Gastroesophageal sphincter (tissue), 4 donors: ENCODE measurements around the gene ERI2. TPM values are rescaled to one million over a fixed set of nuclear protein-coding genes. Genes with fewer than 3 reads are reported as not detected.

ENCODE experiments used
- ATAC-seq: fragments of 150-250 bp; one replicate; pipeline ENCODE4 v1.9.1; 2016; ENCODE audit warnings: mild to moderate bottlenecking, moderate library complexity
- H3K27ac ChIP-seq, 4 donors: fragments of 200-600 bp; sonication (generic) in 3 of 4; 1 replicate in 3 of 4; 2 replicates in 1 of 4; pipeline ENCODE4 v1.5.1; 2016 to 2019
- H3K27me3 ChIP-seq: fragments of 200-600 bp; sonication (generic); one replicate; pipeline ENCODE4 v1.5.1; 2019
- H3K36me3 ChIP-seq, 2 donors: fragments of 200-600 bp; sonication (generic); one replicate each; pipeline ENCODE4 v1.5.1; 2019; ENCODE audit warnings: control low read depth in 1 of 2
- H3K4me1 ChIP-seq, 3 donors: fragments of 200-600 bp; sonication (generic); 1 replicate in 2 of 3; 2 replicates in 1 of 3; pipeline ENCODE4 v1.5.1; 2016 to 2019; ENCODE audit warnings: control low read depth in 2 of 3
- H3K4me3 ChIP-seq, 2 donors: fragments of 200-600 bp; sonication (generic); one replicate each; pipeline ENCODE4 v1.5.1; 2019; ENCODE audit warnings: mild to moderate bottlenecking in 1 of 2, moderate library complexity in 1 of 2
- H3K9me3 ChIP-seq, 3 donors: fragments of 200-600 bp; sonication (generic); one replicate each; pipeline ENCODE4 v1.5.1; 2017 to 2019; ENCODE audit warnings: control low read depth in 2 of 3
- CTCF ChIP-seq, 4 experiments: fragments of 200-600 bp in 2 of 4; fragments of 450-650 bp in 2 of 4; sonication (generic) in 1 of 4; IDR thresholded peaks; one replicate each; pipeline ENCODE4 v1.5.1; 2017 to 2019; ENCODE audit warnings: antibody characterized with exemption in 4 of 4, mild to moderate bottlenecking in 2 of 4, moderate library complexity in 2 of 4
- EP300 ChIP-seq: sonication (generic); formaldehyde crosslinking; IDR thresholded peaks from one replicate; pipeline ENCODE4 v1.6.1; 2017; ENCODE audit warnings: antibody characterized with exemption, mild to moderate bottlenecking
- POLR2A ChIP-seq, 2 donors: fragments of 450-650 bp; IDR thresholded peaks; one replicate each; pipeline ENCODE4 v1.6.1; 2017; ENCODE audit warnings: antibody characterized with exemption in 2 of 2, mild to moderate bottlenecking in 2 of 2, moderate library complexity in 1 of 2
- POLR2AphosphoS5 ChIP-seq: sonication (generic); formaldehyde crosslinking; IDR thresholded peaks from one replicate; pipeline ENCODE4 v1.6.1; 2017; ENCODE audit warnings: antibody characterized with exemption
- WGBS, 2 donors: methylation state at CpG; one replicate each; pipeline ENCODE4 v1.1.5; 2018; ENCODE audit warnings: low coverage in 1 of 2; 5-methylcytosine and 5-hydroxymethylcytosine counted together
- small RNA-seq, 4 donors: library from RNA; depleted of rRNA; stranded (forward); fragments of <200 nt; gene quantifications; one replicate each; pipeline ENCODE3, GENCODE V24; 2016
- total RNA-seq, 4 donors: library from RNA; depleted of rRNA; stranded (reverse); fragments of >200 nt; gene quantifications; one replicate each; pipeline ENCODE4 v1.1.0, GENCODE V29; 2016

ERI2 gene
- total RNA-seq, 4 donors from 2014 or later, result 7.7 to 21.8 (median 12.2) TPM

DNA sequence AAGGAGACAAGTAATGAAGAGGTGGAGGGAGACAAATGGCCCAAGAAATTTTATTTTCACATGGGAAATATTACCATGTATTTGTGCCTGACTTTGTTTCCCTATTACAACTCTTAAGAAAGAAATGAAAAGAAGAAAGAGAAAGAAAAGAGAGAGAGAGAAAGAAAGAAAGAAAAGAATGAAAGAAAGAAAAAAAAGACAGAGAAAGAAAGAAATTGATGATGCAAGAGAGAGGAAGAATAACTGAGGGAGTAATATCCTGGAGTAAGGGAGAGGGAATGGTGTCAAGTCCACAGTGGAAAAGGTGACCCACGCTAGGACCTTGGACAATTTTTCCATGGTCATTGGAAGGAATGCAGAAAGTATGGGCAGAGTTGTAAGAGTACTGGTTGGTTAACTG, 52.5 kb downstream of the ERI2 start:
- H3K36me3 ChIP-seq, result no peaks in the 10 kb centered on the region
- H3K4me3 ChIP-seq, result no peak overlapping the region
- 45% methylated on average over 1 of the region's 1 CpG; no CpG with 5 or more reads in 1 of the 2 donors for WGBS, 2 donors
- no peaks in the 10 kb centered on the region for H3K27me3 ChIP-seq
- H3K9me3 ChIP-seq, result no peaks in the 10 kb centered on the region
- no peaks in the 10 kb centered on the region for H3K4me1 ChIP-seq
- no peak for TF ChIP-seq POLR2AphosphoS5
- TF ChIP-seq EP300, result no peak
- TF ChIP-seq POLR2A (IDR thresholded peaks at IDR 0.05), result no peak
- no peak for TF ChIP-seq CTCF (IDR thresholded peaks at IDR 0.05)
- no peak for ATAC-seq
- no peak overlapping the region for H3K27ac ChIP-seq

DNA sequence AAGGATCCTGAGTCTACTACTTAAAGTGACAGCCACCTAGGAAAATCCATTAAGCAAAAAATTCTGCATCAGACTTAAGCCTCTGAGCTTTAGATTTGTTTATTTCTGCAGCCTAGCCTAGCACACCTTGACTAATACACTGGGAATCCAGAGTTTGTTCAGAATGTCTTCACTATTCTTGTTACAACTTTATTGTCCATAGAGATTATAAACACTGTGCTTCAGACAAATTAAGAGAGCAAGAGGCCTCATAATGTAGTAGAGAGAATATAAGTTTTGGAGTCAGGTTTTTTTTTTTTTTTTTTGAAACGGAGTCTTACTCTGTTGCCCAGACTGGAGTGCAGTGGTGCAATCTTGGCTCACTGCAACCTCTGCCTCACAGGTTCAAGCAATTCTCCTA, 55.7 kb downstream of the ERI2 start:
- Histone ChIP-seq H3K27ac (no peak overlapping the region), H3K4me1 (no peaks in the 10 kb centered on the region), H3K36me3 (no peaks in the 10 kb centered on the region), H3K27me3 (no peaks in the 10 kb centered on the region), H3K4me3 (no peak overlapping the region), H3K9me3 (peaks cover 0 to 10% (median 0%) of the 10 kb centered on the region in 3 donors)
- ATAC-seq, result no peak
- TF ChIP-seq POLR2AphosphoS5, result no peak
- TF ChIP-seq CTCF (IDR thresholded peaks at IDR 0.05), result no peak
- TF ChIP-seq POLR2A (IDR thresholded peaks at IDR 0.05), result no peak
- TF ChIP-seq EP300, result no peak
- 67% methylated on average over 1 of the region's 1 CpG; no CpG with 5 or more reads in 1 of the 2 donors for WGBS, 2 donors

DNA sequence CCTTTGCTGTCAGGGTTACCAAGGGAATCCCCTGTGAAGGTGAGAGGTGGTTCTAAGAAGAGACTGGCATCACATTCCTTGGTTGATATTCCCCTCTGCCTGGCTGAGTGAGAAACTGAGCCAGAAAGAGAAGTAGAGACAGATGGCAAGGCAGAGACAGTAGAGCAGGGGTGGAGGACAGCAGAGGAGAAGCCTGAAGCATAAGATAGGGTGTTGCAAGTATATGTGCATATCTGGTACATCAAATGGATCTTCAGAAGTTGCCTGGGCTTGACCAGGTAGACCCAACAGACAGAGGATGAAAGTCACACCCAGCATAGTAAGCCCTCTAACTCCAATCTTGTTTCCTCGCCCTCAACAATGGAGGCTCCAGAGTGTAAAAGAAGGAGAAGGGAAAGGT, 56.8 kb downstream of the ERI2 start:
- Histone ChIP-seq H3K36me3 (no peaks in the 10 kb centered on the region), H3K27me3 (no peaks in the 10 kb centered on the region), H3K4me3 (no peak overlapping the region), H3K4me1 (no peaks in the 10 kb centered on the region), H3K27ac (no peak overlapping the region), H3K9me3 (peaks cover 0 to 10% (median 0%) of the 10 kb centered on the region in 3 donors)
- WGBS, 2 donors, result 50 to 100% methylated on average over 1 of the region's 1 CpG
- no peak for ATAC-seq
- TF ChIP-seq CTCF (IDR thresholded peaks at IDR 0.05) (no peak), EP300 (no peak), POLR2AphosphoS5 (no peak), POLR2A (IDR thresholded peaks at IDR 0.05) (no peak)

GRCh38 chr16:20747030-20747816, 59.0 kb downstream of the ERI2 start:
- 81 to 87% methylated on average over 4 of the region's 4 CpGs for WGBS, 2 donors
- no peak for ATAC-seq
- no peaks in the 10 kb centered on the region for H3K36me3 ChIP-seq
- peaks cover 0 to 10% (median 0%) of the 10 kb centered on the region in 3 donors for H3K9me3 ChIP-seq
- H3K4me1 ChIP-seq, result no peaks in the 10 kb centered on the region
- no peak overlapping the region for H3K4me3 ChIP-seq
- no peak for TF ChIP-seq POLR2A (IDR thresholded peaks at IDR 0.05)
- TF ChIP-seq POLR2AphosphoS5, result no peak
- no peak overlapping the region for H3K27ac ChIP-seq
- no peaks in the 10 kb centered on the region for H3K27me3 ChIP-seq

- no peak overlapping the region for H3K4me3 ChIP-seq
- no peaks in the 10 kb centered on the region for H3K36me3 ChIP-seq
- H3K27me3 ChIP-seq, result no peaks in the 10 kb centered on the region
- WGBS, 2 donors, result 91 to 93% methylated on average over 3 of the region's 3 CpGs
- peaks cover 0 to 10% (median 0%) of the 10 kb centered on the region in 3 donors for H3K9me3 ChIP-seq
- no peak overlapping the region for H3K27ac ChIP-seq
- no peak for ATAC-seq
- no peaks in the 10 kb centered on the region for H3K4me1 ChIP-seq
- TF ChIP-seq EP300, result no peak
Observed at GRCh38 chr16:20746461-20746860, 59.8 kb downstream of the ERI2 start.

Small RNA genes within 50 kb of the gene (small RNA-seq; reads per million reads assigned to genes)
- gene RF00618, result 0 reads per million in 4 donors
- gene RNU6-944P, result 0 reads per million in 4 donors

Other genes with a start within 250 kb of the ERI2 start
- under 1 TPM in 1 of 4 donors, not detected in 3; 0.13 TPM for gene ACSM2B, start 230.1 kb downstream of the ERI2 start, total RNA-seq
- gene ACSM1, start 108.8 kb downstream of the ERI2 start, total RNA-seq, result 1 to 10 TPM in 1 of 4 donors, under 1 TPM in 3; 0.46 to 1.2 (median 0.74) TPM
- gene THUMPD1, start 64.7 kb downstream of the ERI2 start, total RNA-seq, result 100 to 1,000 TPM in 2 of 4 donors, 10 to 100 TPM in 2; 59.6 to 120 (median 91.8) TPM
- gene ACSM3, start 42.5 kb downstream of the ERI2 start, total RNA-seq, result 10 to 100 TPM in 1 of 4 donors, 1 to 10 TPM in 3; 4.5 to 24.8 (median 6.8) TPM
- 1 to 10 TPM; 2.2 to 6.9 (median 3.7) TPM for gene REXO5, start 55 bp upstream of the ERI2 start, total RNA-seq
- gene DCUN1D3, start 93.9 kb upstream of the ERI2 start, total RNA-seq, result 10 to 100 TPM; 28.6 to 35.7 (median 33.5) TPM
- gene LYRM1, start 94.3 kb upstream of the ERI2 start, total RNA-seq, result 10 to 100 TPM; 54.3 to 88.7 (median 58.7) TPM